Measurements from ENCODE around the gene SUPV3L1.
"Not testable (repeated sequence)": the region's sequence is repeated elsewhere in the genome, so short reads cannot be mapped to it uniquely, and the experiment has no call there.

Gene SUPV3L1

DNA sequence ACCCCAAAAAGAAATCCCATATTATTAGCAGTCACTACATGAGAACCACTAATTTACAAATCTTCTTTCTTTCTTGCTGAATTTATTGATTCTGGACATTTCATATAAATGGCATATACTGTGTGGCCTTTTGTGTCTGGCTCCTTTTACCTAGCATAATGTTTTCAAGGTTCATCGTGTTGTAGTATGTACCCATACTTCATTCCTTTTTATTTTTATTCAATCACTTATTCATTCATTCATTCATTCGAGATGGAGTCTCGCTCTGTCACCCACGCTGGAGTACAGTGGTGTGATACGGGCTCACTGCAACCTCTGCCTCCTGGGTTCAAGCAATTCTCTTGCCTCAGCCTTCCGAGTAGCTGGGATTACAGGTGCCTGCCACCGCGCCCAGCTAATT is 34.2 kb upstream of the SUPV3L1 start:
- TF ChIP-seq CTCF (IDR thresholded peaks at IDR 0.05; ENCODE audit: insufficient read depth, low read depth, low read length, missing control alignments), result no peak
- DNase-seq (ENCODE audit: low read depth), result no peak
- no peak overlapping the region for H3K4me3 ChIP-seq (ENCODE audit: low read depth, low read length)

- DNase-seq (ENCODE audit: low read depth), result no peak
- TF ChIP-seq CTCF (IDR thresholded peaks at IDR 0.05; ENCODE audit: insufficient read depth, low read depth, low read length, missing control alignments), result no peak
Measured at GRCh38 chr10:69146759-69147158, 33.3 kb upstream of the SUPV3L1 start.

GRCh38 chr10:69151984-69152383 is 28.1 kb upstream of the SUPV3L1 start:
- DNase-seq (ENCODE audit: low read depth), result no peak
- H3K4me3 ChIP-seq (ENCODE audit: low read depth, low read length), result no peak overlapping the region
- no peak for TF ChIP-seq CTCF (IDR thresholded peaks at IDR 0.05; ENCODE audit: insufficient read depth, low read depth, low read length, missing control alignments)

More at GRCh38 chr10:69146759-69147158, 33.3 kb upstream of the SUPV3L1 start:
- no peak overlapping the region for H3K4me3 ChIP-seq (ENCODE audit: low read depth, low read length)

DNA sequence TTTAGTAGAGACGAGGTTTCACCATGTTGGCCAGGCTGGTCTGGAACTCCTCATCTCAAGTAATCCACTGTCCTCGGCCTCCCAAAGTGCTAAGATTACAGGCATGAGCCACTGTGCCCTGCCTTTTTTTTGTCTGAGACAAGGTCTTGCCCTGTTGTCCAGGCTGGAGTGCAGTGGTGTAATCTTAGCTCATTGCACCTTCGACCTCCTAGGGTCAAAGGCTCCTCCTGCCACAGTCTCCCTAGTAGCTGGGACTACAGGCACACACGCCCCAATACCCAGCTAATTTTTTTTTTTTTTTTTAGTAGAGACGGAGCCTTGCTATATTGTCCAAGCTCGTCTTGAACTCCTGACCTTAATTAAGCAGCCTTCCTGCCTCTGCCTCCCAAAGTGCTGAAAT is 26.8 kb upstream of the SUPV3L1 start:
- no peak for TF ChIP-seq CTCF (IDR thresholded peaks at IDR 0.05; ENCODE audit: insufficient read depth, low read depth, low read length, missing control alignments)
- no peak for DNase-seq (ENCODE audit: low read depth)
- no peak overlapping the region for H3K4me3 ChIP-seq (ENCODE audit: low read depth, low read length)

DNA sequence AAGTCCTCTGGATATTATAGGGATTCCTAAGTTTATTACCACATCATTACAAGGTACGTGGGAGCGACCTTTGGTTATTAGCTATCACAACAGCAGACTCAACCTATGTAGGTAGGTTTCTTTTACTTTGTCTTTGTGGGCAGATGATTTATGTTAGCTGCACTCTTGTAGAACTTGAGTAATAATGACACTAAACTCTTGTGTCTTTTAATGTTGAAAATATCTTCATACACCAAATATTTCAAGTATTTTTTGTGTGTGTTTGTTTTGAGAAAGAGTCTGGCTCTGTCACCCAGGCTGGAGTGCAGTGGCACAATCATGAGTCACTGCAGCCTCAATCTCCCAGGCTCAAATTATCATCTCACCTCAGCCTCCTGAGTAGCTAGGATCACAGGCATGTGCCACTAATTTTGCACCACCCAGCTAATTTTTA is 19.2 kb upstream of the SUPV3L1 start:
- no peak overlapping the region for H3K4me3 ChIP-seq (ENCODE audit: low read depth, low read length)
- no peak for TF ChIP-seq CTCF (IDR thresholded peaks at IDR 0.05; ENCODE audit: insufficient read depth, low read depth, low read length, missing control alignments)
- no peak for DNase-seq (ENCODE audit: low read depth)

DNA sequence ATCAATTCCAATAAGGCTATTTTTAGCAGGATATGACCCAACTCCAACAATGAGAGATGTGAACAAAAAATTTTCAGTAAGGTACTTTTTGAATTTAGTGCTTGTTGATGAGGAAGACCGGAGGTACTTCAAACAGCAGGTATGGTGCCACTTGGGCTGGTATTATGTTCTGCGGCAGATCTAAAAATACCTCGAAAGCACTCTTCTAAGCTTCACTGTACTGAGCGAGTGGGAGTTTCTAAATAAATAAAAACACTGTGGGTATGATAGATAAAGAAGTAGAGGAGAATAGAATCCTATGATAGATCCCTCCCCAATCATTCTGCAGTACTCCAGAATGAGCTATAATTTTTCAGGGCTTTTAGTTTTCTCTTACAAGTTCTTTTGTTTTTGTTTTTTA is 11.5 kb upstream of the SUPV3L1 start:
- DNase-seq (ENCODE audit: low read depth), result no peak
- no peak for TF ChIP-seq CTCF (IDR thresholded peaks at IDR 0.05; ENCODE audit: insufficient read depth, low read depth, low read length, missing control alignments)
- no peak overlapping the region for H3K4me3 ChIP-seq (ENCODE audit: low read depth, low read length)

GRCh38 chr10:69172241-69172982 is 7.6 kb upstream of the SUPV3L1 start:
- no peak overlapping the region for H3K4me3 ChIP-seq (ENCODE audit: low read depth, low read length)
- TF ChIP-seq CTCF (IDR thresholded peaks at IDR 0.05; ENCODE audit: insufficient read depth, low read depth, low read length, missing control alignments), result no peak
- DNase-seq (ENCODE audit: low read depth), result peak; percentile 23

DNA sequence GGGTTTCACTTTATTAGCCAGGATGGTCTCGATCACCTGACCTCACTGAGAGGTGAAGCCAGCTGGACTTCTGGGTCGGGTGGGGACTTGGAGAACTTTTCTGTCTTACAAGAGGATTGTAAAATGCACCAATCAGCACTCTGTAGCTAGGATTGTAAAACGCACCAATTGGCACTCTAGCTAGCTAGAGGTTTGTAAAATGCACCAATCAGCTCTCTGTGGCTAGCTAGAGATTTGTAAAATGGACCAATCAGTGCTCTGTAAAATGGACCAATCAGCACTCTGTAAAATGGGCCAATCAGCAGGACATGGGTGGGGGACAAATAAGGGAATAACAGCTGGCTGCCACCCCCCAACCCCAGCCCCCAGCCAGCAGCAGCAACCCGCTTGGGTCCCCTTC is 4.7 kb upstream of the SUPV3L1 start:
- H3K4me3 ChIP-seq (ENCODE audit: low read depth, low read length); DNase-seq (ENCODE audit: low read depth): not testable (repeated sequence)

Data from GM12865 (cell line).